MM.1S (cell line): ENCODE results near the gene ALOX15.

Source experiments
- CTCF ChIP-seq: fragments of 300-600 bp; sonication (generic); IDR thresholded peaks from 2 replicates; pipeline ENCODE4 v1.5.1; 2016; ENCODE audit warnings: antibody characterized with exemption, low read length, mixed read lengths
- EZH2 ChIP-seq: fragments of 300-600 bp; sonication (generic); optimal IDR thresholded peaks from 2 replicates; pipeline ENCODE3; 2017; ENCODE audit warnings: low read depth, mild to moderate bottlenecking, antibody characterized with exemption, low read length, mixed read lengths

- TF ChIP-seq CTCF (no peak), EZH2 (no peak)
Measured at GRCh38 chr17:4594406-4594805, 47.1 kb downstream of the ALOX15 start.
